Muscle layer of duodenum (tissue), 2 donors: Measurements from ENCODE around the gene BAIAP2.
A peak's percentile ranks its signal among the peaks of the same experiment; 100 is the strongest.
"Not testable (repeated sequence)": the region's sequence is repeated elsewhere in the genome, so short reads cannot be mapped to it uniquely, and the experiment has no call there.

Source experiments
- H3K27ac ChIP-seq: one replicate; pipeline ENCODE4 v1.7.0; 2013; ENCODE audit warnings: mild to moderate bottlenecking, low read length
- H3K27me3 ChIP-seq: one replicate; pipeline ENCODE4 v1.7.0; 2013; ENCODE audit warnings: low read depth, mild to moderate bottlenecking, control low read depth, low read length
- H3K36me3 ChIP-seq, 2 donors: one replicate each; pipeline ENCODE4 v1.7.0; 2013; ENCODE audit warnings: low read length in 2 of 2, control low read depth in 1 of 2, mild to moderate bottlenecking in 1 of 2; ENCODE audit not compliant: insufficient read depth in 2 of 2, control insufficient read depth in 1 of 2
- H3K4me1 ChIP-seq, 2 donors: one replicate each; pipeline ENCODE4 v1.7.0; 2013; ENCODE audit warnings: low read length in 2 of 2, mild to moderate bottlenecking in 2 of 2, control low read depth in 1 of 2, moderate library complexity in 1 of 2; ENCODE audit not compliant: insufficient read depth in 2 of 2, control insufficient read depth in 1 of 2
- H3K4me3 ChIP-seq, 2 donors: one replicate each; pipeline ENCODE4 v1.7.0; 2013; ENCODE audit warnings: low read length in 2 of 2, low read depth in 1 of 2, mild to moderate bottlenecking in 1 of 2
- H3K9me3 ChIP-seq, 2 donors: one replicate each; pipeline ENCODE4 v1.7.0; 2013; ENCODE audit warnings: low read length in 2 of 2, control low read depth in 1 of 2, mild to moderate bottlenecking in 1 of 2; ENCODE audit not compliant: control insufficient read depth in 1 of 2
- donor health status: healthy.

Gene BAIAP2

DNA sequence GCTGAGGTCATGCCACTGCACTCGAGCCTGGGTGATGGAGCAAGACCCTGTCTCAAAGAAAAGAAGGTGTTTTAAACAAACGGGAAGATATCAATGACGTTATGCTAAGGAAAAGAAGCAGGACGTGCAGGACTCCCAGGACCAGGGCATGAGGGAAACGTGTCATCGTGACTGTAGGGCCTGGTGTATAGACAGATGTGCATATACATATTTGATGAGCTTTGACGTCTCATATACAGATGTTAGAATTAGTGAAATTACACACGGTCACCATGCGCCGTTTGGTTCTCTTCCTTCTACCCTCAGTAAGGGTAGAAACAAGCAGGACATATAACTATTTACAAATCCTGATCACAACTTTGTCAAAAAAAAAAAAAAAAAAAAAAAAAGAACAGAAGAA lies 112.8 kb downstream of the BAIAP2 start:
- Histone ChIP-seq H3K4me1 (peaks cover 0 to 4% of the 10 kb centered on the region in 2 donors), H3K4me3 (no peak overlapping the region), H3K27me3 (no peaks in the 10 kb centered on the region), H3K9me3 (no peaks in the 10 kb centered on the region), H3K27ac (no peak overlapping the region), H3K36me3 (no peaks in the 10 kb centered on the region)

- Histone ChIP-seq H3K4me1 (no peaks in the 10 kb centered on the region), H3K27ac (no peak overlapping the region), H3K36me3 (no peaks in the 10 kb centered on the region)
These were observed 113.6 kb downstream of the BAIAP2 start for GRCh38 chr17:81148571-81148970.

DNA sequence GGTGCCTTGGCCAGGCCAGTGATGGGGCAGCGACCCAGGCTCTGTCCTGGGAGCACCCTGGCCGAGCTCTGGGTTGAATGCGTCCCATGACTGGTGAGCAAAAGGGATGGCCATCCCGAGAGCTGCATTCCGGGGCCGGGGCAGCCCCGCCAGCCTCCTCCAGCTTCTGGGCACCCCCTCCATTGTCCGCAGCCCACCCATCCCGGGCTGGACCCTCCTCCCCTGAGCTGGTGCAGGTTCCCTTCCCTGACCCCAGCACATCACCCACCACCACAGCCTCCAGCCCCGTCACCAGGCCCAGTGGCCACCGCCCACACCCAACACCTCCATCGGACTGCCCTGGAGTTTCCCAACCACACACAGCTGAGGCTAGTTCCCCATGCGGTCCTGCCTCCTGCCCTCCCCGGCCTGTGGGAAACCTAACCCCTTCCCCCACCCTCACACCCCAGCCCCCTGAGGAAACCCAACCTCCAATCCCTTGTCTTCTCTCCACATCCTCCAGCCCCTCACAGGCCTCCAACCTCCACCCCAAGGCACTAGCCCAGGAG lies 114.1 kb downstream of the BAIAP2 start:
- no peaks in the 10 kb centered on the region for H3K4me1 ChIP-seq
- no peaks in the 10 kb centered on the region for H3K27me3 ChIP-seq
- H3K36me3 ChIP-seq = no peaks in the 10 kb centered on the region
- no peak overlapping the region for H3K4me3 ChIP-seq
- no peak overlapping the region for H3K27ac ChIP-seq
- no peaks in the 10 kb centered on the region for H3K9me3 ChIP-seq

More at GRCh38 chr17:81148571-81148970, 113.6 kb downstream of the BAIAP2 start:
- Histone ChIP-seq H3K27me3 (no peaks in the 10 kb centered on the region), H3K4me3 (no peak overlapping the region), H3K9me3 (no peaks in the 10 kb centered on the region)

DNA sequence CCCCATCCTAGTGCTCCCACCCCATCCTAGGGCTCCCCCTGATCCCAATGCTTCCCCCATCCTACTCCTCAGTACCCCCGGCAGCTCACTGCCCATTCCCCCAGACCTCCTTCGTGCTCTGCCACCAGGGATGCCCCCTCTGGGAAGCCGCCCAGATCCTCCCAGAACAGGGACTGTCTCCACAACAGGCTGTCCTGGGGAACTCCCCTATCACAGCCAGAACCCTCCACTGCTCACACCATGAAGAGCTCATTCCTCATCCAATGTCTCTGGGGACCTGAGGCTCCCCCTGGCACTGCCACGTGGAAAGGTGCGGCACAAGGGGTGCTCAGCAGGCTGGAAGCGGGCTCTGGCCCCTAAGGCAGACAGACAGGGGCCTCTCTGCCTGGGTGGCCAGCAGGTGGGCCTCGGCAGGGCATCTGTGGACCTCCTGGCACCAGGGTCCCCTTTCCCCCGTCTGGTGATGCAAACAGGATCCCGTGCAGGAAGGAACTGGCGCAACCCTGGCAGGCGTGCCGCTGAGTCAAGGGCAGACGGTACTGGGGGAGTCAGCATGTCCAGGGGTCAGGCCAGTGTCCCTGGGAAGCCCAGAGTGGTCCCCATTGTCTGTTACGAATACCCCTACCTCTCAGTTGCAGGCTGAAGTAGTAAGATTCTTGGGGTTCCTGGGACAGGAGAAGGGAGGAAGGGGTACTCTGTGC lies 115.6 kb downstream of the BAIAP2 start:
- Histone ChIP-seq H3K27ac (no peak overlapping the region), H3K36me3 (no peaks in the 10 kb centered on the region), H3K4me3 (peak overlapping the region in 1 of 2 donors; percentile 20), H3K27me3 (no peaks in the 10 kb centered on the region), H3K4me1 (no peaks in the 10 kb centered on the region), H3K9me3 (no peaks in the 10 kb centered on the region)

DNA sequence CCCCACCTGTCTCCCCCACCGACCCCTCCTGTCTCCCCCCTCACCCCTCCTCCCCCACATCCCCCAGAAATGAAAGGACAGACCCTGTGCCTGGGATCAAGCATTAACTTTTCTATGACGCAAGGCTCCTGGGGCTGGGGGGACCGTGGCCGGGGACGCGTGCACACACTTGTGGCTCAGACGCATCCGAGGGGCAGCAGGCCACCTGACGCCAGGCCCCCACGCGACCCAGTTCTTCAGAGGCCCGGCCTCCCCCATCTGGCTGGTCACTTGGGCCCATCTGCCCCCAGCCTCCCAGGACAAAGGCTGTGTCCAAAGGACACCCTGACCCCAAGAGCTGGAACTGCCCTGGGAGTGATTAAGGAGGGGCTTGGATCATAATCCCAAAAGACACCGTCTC lies 116.3 kb downstream of the BAIAP2 start:
- H3K36me3 ChIP-seq = no peaks in the 10 kb centered on the region
- H3K27me3 ChIP-seq = no peaks in the 10 kb centered on the region
- no peaks in the 10 kb centered on the region for H3K4me1 ChIP-seq
- H3K4me3 ChIP-seq = no peak overlapping the region
- no peak overlapping the region for H3K27ac ChIP-seq
- no peaks in the 10 kb centered on the region for H3K9me3 ChIP-seq

DNA sequence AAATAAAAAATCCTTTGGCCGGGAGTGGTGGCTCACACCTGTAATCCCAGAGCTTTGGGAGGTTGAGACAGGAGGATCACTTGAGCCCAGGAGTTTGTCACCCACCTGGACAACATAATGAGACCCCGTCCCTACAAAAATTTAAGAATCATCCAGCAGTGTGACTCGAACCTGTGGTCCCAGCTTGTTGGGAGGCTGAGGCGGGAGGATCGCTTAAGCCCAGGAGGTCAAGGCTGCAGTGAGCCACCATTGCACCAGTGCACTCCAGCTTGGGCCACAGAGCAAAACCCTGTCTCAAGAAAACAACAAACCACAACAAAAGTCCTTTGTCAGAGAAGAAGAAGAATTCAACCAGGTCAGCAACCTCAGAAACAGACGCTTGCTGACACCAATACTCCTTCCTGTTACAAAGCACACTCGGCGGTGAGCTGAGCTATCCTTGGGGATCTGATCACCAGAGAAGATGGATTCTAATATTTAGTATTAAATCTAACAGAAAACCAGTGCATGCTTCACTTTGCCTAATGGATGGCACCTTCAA lies 117.4 kb downstream of the BAIAP2 start:
- H3K4me1 ChIP-seq = no peaks in the 10 kb centered on the region
- H3K36me3 ChIP-seq = no peaks in the 10 kb centered on the region
- no peaks in the 10 kb centered on the region for H3K27me3 ChIP-seq
- H3K27ac ChIP-seq = no peak overlapping the region
- H3K4me3 ChIP-seq = no peak overlapping the region
- H3K9me3 ChIP-seq = no peaks in the 10 kb centered on the region

DNA sequence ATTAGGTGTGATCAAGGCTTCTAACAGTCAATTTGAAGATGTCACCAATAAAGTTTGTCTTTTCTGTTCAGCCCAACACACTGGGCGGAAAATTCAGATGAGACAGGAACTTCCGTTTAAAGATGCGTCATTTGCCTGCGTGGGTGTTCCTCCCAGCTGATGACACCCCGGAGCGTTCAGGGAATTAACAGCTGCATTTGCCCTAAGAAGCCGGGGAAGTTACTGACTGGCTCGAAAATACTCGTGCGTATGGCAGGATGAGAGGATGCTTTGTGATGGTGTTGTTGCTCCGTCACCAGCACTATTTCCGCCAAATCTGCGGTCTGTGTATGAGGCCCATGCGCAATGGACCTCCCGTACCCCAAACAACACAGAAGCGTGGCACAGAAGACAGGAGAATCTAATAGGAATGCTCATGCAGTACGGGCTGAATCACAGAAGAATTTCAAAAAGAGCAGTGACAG lies 118.4 kb downstream of the BAIAP2 start:
- H3K27ac ChIP-seq = no peak overlapping the region
- no peaks in the 10 kb centered on the region for H3K4me1 ChIP-seq
- H3K27me3 ChIP-seq = no peaks in the 10 kb centered on the region
- no peak overlapping the region for H3K4me3 ChIP-seq
- no peaks in the 10 kb centered on the region for H3K9me3 ChIP-seq
- H3K36me3 ChIP-seq = no peaks in the 10 kb centered on the region

- H3K9me3 ChIP-seq, H3K27me3 ChIP-seq, H3K27ac ChIP-seq, H3K36me3 ChIP-seq, H3K4me1 ChIP-seq, H3K4me3 ChIP-seq: not testable (repeated sequence)
These were observed 119.1 kb downstream of the BAIAP2 start for GRCh38 chr17:81154016-81154415.

GRCh38 chr17:81154961-81155360 lies 120.0 kb downstream of the BAIAP2 start:
- Histone ChIP-seq H3K27ac (no peak overlapping the region), H3K4me3 (no peak overlapping the region), H3K27me3 (no peaks in the 10 kb centered on the region), H3K36me3 (no peaks in the 10 kb centered on the region), H3K4me1 (no peaks in the 10 kb centered on the region), H3K9me3 (no peaks in the 10 kb centered on the region)

DNA sequence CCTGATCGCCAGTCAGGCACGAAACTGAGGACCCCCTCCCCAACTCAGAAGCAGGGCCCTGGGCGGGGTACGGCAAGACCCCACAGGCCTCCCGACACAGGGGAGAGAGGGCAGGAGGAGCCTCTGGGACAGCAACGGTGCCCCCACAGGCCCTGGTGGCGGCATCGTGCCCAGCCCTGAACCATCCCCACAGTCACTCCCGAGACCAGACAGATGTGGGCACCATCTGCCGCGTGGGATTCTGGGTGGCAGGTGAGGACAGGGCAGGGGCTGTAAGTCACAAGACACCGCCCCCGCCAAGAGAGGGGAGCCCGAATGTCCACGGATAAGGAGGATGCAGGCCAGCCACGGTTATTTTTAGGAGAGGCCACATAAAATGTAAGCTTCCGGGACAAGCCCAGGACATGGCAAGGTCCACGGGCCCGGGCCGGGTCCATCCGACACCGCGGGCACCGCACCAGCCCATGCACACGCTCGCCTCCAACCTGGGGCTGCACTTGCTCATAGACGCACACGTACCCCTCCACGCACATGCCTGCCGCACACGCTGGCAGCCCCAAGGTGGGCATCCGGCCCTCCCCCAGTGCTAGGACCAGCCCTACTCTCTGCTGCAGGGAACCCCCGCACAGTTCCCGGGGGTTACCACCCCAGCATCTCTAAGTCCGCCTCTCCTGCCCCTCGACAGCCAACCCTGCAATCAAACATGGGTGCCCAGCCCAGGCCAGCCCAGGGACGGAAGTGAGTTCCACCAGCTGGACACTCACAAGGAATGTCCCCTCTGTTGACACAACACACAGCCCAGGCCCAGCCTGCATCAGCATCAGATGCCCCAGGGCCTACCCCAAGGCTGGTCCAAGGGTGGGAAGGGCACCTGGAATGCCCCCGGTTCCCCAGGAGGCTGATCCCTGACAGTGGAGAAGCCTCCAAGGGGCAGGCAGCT lies 122.2 kb downstream of the BAIAP2 start:
- Histone ChIP-seq H3K9me3 (no peaks in the 10 kb centered on the region), H3K4me1 (no peaks in the 10 kb centered on the region), H3K4me3 (no peak overlapping the region), H3K27ac (no peak overlapping the region), H3K36me3 (no peaks in the 10 kb centered on the region), H3K27me3 (no peaks in the 10 kb centered on the region)
